GM23248 (cell line): Measurements from ENCODE around the gene YKT6.

Experiments used
- EZH2 ChIP-seq: fragments of 200-600 bp; sonication (generic); IDR thresholded peaks from 2 replicates; pipeline ENCODE4 v1.6.1; 2018; ENCODE audit warnings: antibody characterized with exemption, mild to moderate bottlenecking; ENCODE audit not compliant: insufficient read depth, poor library complexity, severe bottlenecking
- EZH2phosphoT487 ChIP-seq: fragments of 200-600 bp; sonication (generic); IDR thresholded peaks from 2 replicates; pipeline ENCODE4 v1.6.1; 2018; ENCODE audit warnings: antibody characterized with exemption, moderate library complexity, mild to moderate bottlenecking, low read depth; ENCODE audit not compliant: insufficient read depth

GRCh38 chr7:44220358-44221112 lies 19.8 kb downstream of the YKT6 start:
- no peak for TF ChIP-seq EZH2
- TF ChIP-seq EZH2phosphoT487, result no peak
